Testis (tissue), 3 donors: Measurements from ENCODE around the gene CCDC157. TPM values are rescaled to one million over a fixed set of nuclear protein-coding genes. Genes with fewer than 3 reads are reported as not detected.

Experiments used
- DNase-seq: peaks from one replicate; pipeline ENCODE4 v3.0.0-alpha.2; 2019
- H3K27ac ChIP-seq, 2 donors: fragments of 200-600 bp; sonication (generic); one replicate each; pipeline ENCODE4 v1.5.1; 2019
- H3K27me3 ChIP-seq: fragments of 200-600 bp; sonication (generic); one replicate; pipeline ENCODE4 v1.5.1; 2019
- H3K36me3 ChIP-seq: fragments of 200-600 bp; sonication (generic); one replicate; pipeline ENCODE4 v1.5.1; 2017; ENCODE audit warnings: low read depth; ENCODE audit errors: missing control alignments
- H3K4me1 ChIP-seq: fragments of 200-600 bp; sonication (generic); one replicate; pipeline ENCODE4 v1.5.1; 2019
- H3K4me3 ChIP-seq, 2 donors: fragments of 200-600 bp; sonication (generic); one replicate each; pipeline ENCODE4 v1.5.1; 2017 to 2019
- H3K9me3 ChIP-seq: fragments of 200-600 bp; sonication (generic); one replicate; pipeline ENCODE4 v1.5.1; 2017
- POLR2A ChIP-seq: fragments of 450-650 bp; IDR thresholded peaks from one replicate; pipeline ENCODE4 v1.6.1; 2017; ENCODE audit warnings: antibody characterized with exemption, mild to moderate bottlenecking, moderate library complexity
- WGBS, 2 donors: methylation state at CpG; one replicate each; pipeline ENCODE4 v1.1.5; 2018; 5-methylcytosine and 5-hydroxymethylcytosine counted together
- intact Hi-C: fragments of 100-400 bp; cut with DNase I; formaldehyde crosslinking; loops from one replicate; pipeline ENCODE4 v1.15.1; 2023; ENCODE audit warnings: low total_unique reads
- polyA plus RNA-seq: library from polyadenylated mRNA; stranded (reverse); fragments of 350-450 nt; fragmentation: Illumina TruSeq; extraction: RNeasy Lipid Tissue Mini Kit (QIAGEN cat#74804); gene quantifications from one replicate; pipeline ENCODE4 v1.2.3, GENCODE V29; 2014; ENCODE audit warnings: low read depth, low replicate concordance; ENCODE audit not compliant: insufficient read depth
- total RNA-seq, 2 donors: library from RNA; depleted of rRNA; stranded (reverse); fragments of >200 nt; gene quantifications; one replicate each; pipeline ENCODE4 v1.2.3, GENCODE V29; 2016
- TF ChIP-seq, protein P1 (sequence below), 3 experiments: fragments of 450-650 bp in 2 of 3; fragments of 200-600 bp in 1 of 3; sonication (generic) in 1 of 3; IDR thresholded peaks; one replicate each; pipeline ENCODE4 v1.5.1; 2016 to 2019; ENCODE audit warnings: antibody characterized with exemption in 3 of 3, mild to moderate bottlenecking in 2 of 3, moderate library complexity in 1 of 3

Gene CCDC157
- total and polyA plus RNA-seq, 3 donors from 2014 or later, result 69.2 to 81.9 (median 70.1) TPM

DNA sequence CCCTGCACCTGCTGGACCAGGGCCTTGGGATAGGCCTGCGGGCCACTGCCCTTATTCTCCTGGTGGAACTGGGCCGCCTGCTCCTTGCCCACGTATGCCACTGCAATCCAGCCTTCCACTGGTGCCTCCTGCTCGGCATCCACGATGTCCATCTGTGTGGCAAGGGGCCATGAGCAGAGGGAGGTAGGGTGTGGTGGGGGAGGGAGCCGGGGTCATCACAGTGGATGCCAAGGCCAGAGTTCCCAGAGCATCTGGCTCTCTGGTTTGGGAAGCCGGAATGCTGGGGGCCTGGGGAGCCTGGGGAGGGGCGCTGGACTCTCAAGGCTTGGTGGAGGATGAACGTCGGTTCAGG is 29.8 kb downstream of the CCDC157 start:
- intact Hi-C loops, result loop anchor here (5.0 kb wide), 1 partner anchor 124 kb away; no protein-coding TSS in a partner anchor
- peak overlapping the region in 1 of 2 donors; percentile 69 for H3K27ac ChIP-seq
- peaks cover 10% of the 10 kb centered on the region for H3K4me1 ChIP-seq
- H3K4me3 ChIP-seq, result peak overlapping the region; percentile 58 to 59
- 11 to 18% methylated on average over 9 to 10 of the region's 10 CpGs for WGBS, 2 donors
- TF ChIP-seq POLR2A, result no peak
- TF ChIP-seq, protein P1, sequence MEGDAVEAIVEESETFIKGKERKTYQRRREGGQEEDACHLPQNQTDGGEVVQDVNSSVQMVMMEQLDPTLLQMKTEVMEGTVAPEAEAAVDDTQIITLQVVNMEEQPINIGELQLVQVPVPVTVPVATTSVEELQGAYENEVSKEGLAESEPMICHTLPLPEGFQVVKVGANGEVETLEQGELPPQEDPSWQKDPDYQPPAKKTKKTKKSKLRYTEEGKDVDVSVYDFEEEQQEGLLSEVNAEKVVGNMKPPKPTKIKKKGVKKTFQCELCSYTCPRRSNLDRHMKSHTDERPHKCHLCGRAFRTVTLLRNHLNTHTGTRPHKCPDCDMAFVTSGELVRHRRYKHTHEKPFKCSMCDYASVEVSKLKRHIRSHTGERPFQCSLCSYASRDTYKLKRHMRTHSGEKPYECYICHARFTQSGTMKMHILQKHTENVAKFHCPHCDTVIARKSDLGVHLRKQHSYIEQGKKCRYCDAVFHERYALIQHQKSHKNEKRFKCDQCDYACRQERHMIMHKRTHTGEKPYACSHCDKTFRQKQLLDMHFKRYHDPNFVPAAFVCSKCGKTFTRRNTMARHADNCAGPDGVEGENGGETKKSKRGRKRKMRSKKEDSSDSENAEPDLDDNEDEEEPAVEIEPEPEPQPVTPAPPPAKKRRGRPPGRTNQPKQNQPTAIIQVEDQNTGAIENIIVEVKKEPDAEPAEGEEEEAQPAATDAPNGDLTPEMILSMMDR (IDR thresholded peaks at IDR 0.05), result no peak
- no peaks in the 10 kb centered on the region for H3K36me3 ChIP-seq
- H3K27me3 ChIP-seq, result no peaks in the 10 kb centered on the region
- DNase-seq, result no peak
- no peaks in the 10 kb centered on the region for H3K9me3 ChIP-seq

DNA sequence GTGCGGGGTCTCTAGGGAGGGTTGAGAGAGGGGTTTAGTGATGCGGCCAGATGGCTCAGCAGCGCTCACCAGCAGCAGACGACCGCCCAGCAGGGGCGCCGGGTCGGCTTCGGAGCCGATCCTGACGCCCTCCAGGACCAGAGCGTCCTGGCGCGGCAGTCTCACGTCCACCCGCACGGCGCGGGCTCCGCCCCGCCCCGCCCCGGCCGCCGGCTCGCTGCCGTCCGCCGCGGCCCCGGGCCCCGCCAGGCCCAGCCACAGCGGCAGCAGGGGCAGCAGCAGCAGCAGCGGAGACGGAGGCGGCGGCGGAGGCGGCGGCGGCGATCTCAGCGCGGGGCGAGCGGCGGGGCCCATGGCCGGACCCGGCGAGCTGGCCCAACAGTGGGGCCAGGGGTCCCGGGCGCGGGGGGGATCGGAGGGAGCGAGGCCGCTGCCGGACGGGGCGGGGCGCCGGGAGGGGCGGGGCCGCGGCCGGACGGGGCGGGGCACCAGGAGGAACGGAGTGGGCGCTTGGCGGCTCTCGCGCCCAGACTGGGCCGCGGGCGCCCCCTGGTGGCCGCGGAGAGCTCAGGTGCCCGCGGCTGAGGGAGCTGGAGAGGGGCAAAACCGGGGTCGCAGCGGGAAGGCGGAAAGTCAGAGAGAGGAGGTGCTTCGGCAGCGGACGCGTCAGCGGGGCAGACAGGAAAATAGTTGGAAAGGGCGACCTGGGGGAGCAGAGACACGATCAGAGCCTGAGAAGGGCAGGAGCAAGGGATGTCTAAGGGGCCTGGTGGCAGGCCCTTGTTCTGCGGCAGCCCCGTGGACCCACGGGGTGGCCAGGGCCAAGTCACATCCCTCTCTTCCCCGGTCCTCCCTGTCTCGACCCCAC is 30.4 kb downstream of the CCDC157 start, which contains the start of gene RNF215:
Gene RNF215 (minus strand): TSS at position 452 of the 868 bp plus-strand sequence. CDS start 98 bp downstream, at position 354.
- H3K36me3 ChIP-seq, result no peaks in the 10 kb centered on the region
- no peaks in the 10 kb centered on the region for H3K9me3 ChIP-seq
- TF ChIP-seq, protein P1 (IDR thresholded peaks at IDR 0.05), result peak; percentile 96 to 98 (median 97)
- TF ChIP-seq POLR2A, result no peak
- peaks cover 10% of the 10 kb centered on the region for H3K4me1 ChIP-seq
- peak within 1 kb of the TSS in 1 of 2 donors; percentile 69 for H3K27ac ChIP-seq
- peak; percentile 86 for DNase-seq
- 1 to 2% methylated on average over 18 to 55 of the region's 95 CpGs for WGBS, 2 donors
- intact Hi-C loops, result loop anchor here (5.0 kb wide), 1 partner anchor 125 kb away; no protein-coding TSS in a partner anchor
- peak within 1 kb of the TSS; percentile 58 to 59 for H3K4me3 ChIP-seq
- H3K27me3 ChIP-seq, result no peaks in the 10 kb centered on the region

DNA sequence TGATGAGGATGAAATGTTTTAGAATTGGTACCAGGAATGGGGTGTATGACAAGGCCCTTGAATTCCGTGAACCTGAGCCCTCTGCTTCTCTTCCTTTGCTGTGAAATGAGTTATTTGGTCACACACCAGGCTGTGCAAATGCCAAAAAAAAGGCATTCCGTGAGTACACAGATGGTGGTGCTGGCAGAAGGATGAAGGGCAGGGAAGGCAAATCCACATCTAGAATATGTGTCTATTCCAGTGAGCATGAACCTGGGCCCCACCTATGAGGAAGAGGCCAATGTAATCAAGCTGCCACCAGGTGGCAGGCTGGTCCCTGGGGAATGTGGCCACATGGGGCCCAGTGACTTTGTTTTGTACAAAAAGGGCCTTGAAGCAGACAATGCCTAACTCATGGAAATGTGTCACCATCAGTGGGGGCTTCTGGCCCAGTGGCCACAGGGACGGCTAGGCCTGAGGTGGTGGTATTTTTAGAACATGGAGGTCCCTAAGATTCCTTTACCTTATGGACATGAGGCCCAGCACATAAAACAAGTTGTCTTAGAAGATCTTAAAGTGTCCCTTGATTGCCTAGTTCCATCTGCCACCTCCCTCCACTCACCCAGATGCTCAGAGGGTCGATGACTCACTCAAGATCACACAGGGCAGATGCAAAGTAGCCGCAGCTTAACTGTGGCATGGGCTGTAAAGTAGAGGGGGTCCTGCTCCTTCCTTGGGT is 34.3 kb downstream of the CCDC157 start:
- no peak overlapping the region for H3K27ac ChIP-seq
- peak; percentile 57 for DNase-seq
- 72 to 82% methylated on average over 5 of the region's 5 CpGs for WGBS, 2 donors

DNA sequence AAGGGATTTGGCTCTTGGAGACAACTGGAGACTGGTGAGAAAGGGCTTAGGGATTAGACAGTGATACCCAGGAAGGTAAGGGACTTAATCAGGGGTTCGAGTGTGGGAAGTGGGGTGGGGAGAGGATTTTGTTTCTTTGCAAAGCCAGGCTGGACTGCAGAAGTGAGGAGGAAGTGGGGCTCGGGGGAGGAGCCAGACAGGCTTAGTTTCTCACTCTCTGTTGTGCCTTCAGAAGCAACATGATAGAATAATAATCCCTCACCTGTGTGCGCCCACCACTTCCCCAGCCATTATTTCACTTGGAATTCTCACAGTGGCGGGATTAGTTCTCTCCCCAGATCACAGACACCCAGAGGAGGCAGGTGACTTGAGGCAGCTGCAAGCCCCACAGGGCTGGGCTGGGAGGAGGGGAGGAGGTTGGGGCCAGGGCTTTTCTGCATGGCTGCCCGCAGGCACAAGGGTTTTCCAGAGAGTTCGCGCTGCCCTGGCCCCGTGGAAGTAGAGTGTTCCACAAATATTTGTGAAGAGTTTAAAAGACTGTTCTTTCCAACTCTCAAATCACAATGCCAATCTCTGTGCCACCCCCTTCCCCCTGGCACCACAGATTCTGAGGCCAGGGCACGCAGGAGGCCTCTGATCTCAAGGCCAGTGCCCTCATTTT is 36.0 kb downstream of the CCDC157 start:
- intact Hi-C loops, result no loop called here
- Histone ChIP-seq H3K27ac (no peak overlapping the region), H3K4me1 (peaks cover 13% of the 10 kb centered on the region), H3K36me3 (no peaks in the 10 kb centered on the region), H3K4me3 (no peak overlapping the region), H3K9me3 (no peaks in the 10 kb centered on the region), H3K27me3 (no peaks in the 10 kb centered on the region)
- 70 to 75% methylated on average over 9 of the region's 9 CpGs for WGBS, 2 donors
- TF ChIP-seq, protein P1 (IDR thresholded peaks at IDR 0.05), result no peak
- no peak for TF ChIP-seq POLR2A
- no peak for DNase-seq

More for the DNA sequence above, 34.3 kb downstream of the CCDC157 start:
- Histone ChIP-seq H3K27me3 (no peaks in the 10 kb centered on the region), H3K9me3 (no peaks in the 10 kb centered on the region), H3K36me3 (no peaks in the 10 kb centered on the region), H3K4me3 (no peak overlapping the region), H3K4me1 (peaks cover 10% of the 10 kb centered on the region)
- TF ChIP-seq, protein P1 (IDR thresholded peaks at IDR 0.05), result peak; percentile 52 to 60 (median 56)
- TF ChIP-seq POLR2A, result no peak
- intact Hi-C loops, result loop anchor here (2.0 kb wide), 1 partner anchor 104 kb away; no protein-coding TSS in a partner anchor
